GM21390 (cell line): ENCODE measurements around the gene GNAO1.

Experiments
- ATAC-seq: cut with Tn5 transposase; IDR thresholded peaks from one replicate; pipeline ENCODE4 v1.9.1; 2021; ENCODE audit not compliant: unreplicated experiment

GNAO1 gene

DNA sequence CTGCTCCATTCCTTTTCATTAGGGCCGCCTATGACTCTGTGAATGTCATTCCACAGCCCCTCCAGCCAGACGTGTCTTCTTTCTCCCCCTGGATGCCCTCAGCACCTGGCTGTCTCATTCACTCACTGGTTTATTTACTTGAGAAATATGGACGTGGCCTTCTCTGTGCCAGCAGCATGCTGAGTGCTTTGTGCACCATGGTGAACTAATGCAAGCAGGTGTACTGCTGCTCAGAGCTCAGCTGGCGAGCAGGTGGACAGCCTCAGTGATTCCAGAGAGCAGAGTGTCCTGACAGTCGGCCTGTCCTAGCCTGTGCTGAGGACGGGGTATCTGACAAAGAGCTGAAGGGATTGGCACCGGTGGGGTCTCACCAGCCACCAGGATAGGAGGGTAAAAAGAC lies 96.7 kb downstream of the GNAO1 start:
- no peak for ATAC-seq

DNA sequence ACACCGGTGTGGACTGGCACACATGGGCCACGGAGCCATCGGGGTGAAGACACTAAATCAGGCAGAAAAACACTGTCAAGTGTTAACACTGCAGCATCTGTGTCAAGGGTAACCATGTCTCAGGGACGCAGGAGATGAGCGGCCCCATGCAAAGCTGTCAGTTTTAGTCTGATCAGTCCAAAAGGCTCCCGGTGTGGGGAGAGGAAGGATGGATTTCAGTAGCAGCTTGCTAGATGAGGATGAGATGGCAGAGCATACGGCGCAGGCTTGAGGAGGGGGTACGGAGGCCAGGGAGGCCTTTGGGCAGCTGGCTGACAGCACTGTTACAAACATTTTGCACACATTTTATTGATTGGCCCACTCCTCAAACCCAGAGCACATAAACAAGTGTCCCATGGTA lies 98.1 kb downstream of the GNAO1 start:
- no peak for ATAC-seq

DNA sequence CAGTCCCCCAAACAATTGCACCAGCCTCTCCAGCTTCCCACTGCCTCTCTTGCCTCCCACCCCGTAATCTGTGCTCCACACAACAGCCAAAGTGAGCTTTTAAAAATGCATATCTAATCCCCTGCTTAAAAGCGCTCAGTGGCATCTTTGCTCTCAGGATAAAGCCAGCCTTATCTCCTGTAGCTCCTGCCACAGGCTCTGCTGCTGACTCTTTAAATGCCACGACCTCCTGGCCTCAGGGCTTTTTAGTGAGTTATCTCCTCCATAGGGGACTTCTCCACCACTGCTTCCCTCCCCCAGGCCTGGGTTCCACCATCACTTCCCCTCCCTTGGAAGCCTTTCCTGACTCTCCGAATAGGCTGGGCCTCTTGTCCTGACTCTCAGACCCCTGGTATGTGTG lies 98.6 kb downstream of the GNAO1 start:
- no peak for ATAC-seq

DNA sequence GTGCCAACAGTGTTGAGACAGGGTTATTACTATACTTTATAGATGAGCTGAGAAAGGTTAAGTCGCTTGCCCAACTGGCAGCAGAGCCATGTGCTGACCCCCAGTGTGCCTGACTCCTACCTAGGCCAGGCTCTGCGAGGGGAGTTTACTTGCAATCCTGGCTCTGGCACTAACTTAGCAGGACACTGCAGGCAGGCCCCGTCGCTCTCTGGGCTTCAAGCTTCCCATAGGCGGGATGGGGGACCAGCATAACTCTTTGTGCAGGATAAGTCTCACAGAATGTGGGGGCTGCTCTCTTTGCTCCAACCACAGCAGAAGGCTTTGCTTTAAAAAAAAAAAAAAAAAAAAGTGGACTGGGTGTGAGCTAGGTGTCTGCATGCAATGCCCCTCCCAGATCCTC lies 102.7 kb downstream of the GNAO1 start:
- ATAC-seq: no peak

DNA sequence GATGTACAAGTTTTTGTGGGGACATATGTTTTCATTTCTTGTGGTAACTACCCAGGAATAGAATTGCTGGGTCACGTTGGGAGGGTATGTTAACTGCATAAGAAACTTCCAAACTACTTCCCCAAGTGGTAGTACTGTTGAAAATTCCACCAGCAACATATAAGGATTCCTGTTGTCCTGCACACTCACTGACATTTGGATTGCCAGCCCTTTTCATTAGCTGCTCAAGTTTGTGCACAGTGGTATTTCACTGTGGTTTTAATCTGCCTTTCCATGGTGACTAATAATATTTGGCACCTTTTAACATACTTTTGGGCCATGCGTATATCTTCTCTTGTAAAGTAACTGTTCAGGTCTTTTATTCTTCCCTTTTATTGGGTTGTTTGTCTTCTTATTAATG lies 103.3 kb downstream of the GNAO1 start:
- ATAC-seq: no peak

DNA sequence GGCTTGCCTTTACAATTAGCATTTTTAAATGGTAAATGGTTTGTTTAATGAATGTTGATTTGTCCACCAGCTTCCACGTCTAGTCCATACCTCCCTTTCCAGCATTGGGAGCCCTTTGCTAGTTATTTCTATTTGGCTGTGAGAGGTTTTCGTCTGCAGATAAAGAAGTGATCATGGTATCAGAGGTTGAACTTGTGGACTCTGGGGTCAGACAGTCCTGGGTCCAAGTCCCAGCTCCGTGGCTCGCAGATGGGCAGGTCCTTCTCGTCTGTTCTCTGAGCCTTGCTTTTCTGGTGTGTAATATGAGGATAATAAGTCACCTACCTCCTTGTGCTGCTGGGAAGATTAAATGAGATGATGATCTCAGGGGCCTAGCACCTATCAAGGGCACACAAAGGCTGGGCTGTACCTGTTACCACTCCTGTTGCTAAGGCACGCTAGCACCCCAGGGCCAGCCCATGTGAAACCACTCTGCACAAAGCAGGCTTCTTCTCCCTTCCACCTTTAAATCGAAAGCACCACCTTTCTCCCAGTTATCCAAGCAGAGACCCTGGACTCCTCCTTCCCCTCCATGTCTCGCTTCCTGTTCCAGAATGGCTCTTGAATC lies 103.9 kb downstream of the GNAO1 start:
- no peak for ATAC-seq

DNA sequence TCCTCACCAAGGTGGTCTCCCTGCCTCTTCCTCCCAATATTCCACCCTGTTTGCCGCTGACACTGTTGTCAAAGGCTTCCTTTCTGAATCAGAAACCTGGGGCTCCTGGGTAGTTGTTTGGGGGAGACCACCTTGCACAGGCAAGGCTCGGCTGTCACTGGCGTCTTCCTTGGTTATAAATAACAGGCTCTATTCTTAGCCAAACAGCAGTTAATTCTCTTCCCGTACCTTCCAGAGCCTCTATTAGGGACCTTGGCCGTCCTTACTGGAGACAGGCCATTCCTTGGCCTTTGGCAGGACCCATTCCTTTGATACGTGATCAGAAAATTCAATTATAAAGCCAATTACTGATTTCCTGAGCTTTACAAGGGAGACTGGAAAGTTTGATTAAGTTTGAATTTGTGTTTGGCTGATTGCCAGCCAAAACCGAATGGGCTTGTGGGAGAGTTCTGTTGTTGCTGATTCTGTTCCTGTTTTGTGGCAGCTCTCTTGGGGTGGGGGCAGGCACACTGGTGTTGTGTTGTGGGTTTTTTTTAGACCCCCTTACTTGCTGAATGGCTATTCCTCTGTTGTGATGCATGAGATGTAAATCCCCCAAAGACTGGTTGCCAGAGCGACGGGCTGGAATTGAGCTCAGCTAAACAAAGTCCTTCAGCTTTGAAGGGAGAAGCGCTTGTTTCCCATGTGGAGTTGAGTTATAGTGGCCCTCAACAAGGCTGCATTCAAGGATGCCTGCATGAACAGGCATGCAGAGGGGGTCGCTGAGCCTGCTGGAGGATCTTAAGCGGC lies 104.6 kb downstream of the GNAO1 start:
- no peak for ATAC-seq

DNA sequence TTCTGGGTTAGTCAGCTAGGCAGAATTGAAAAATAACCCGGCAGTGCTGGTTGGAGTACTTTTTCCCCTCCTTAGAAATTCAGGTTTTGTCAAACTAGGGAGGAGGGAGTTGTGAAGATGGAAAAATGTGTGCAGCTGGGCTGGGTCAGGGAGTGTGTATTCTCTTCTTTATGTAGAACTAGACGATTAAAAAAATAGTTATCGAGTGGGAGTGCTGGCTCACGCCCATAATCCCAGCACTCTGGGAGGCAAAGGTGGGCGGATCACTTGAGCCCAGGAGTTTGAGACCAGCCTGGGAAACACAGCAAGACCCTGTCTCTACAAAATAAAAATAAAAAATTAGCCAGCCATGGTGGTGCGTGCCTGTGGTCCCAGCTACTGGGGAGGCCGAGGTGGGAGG lies 106.4 kb downstream of the GNAO1 start:
- no peak for ATAC-seq

DNA sequence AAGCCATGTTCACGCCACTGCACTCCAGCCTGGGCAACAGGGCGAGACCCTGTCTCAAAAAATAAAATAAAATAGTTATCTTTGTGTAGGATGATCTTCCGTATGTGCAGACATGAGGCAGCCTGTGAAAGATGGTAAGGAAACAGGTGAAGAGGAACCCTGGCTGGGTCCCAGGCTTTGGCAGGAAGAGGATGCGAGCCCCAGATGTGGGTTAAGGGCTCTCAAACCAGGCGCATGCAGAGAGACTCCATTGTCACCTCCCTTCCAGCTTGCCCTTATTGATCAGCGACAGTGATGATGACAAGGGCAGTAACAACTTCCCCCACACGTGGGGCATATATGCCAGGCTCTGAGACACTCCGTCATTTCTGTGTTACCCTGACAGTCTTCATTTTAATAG lies 106.8 kb downstream of the GNAO1 start:
- no peak for ATAC-seq

DNA sequence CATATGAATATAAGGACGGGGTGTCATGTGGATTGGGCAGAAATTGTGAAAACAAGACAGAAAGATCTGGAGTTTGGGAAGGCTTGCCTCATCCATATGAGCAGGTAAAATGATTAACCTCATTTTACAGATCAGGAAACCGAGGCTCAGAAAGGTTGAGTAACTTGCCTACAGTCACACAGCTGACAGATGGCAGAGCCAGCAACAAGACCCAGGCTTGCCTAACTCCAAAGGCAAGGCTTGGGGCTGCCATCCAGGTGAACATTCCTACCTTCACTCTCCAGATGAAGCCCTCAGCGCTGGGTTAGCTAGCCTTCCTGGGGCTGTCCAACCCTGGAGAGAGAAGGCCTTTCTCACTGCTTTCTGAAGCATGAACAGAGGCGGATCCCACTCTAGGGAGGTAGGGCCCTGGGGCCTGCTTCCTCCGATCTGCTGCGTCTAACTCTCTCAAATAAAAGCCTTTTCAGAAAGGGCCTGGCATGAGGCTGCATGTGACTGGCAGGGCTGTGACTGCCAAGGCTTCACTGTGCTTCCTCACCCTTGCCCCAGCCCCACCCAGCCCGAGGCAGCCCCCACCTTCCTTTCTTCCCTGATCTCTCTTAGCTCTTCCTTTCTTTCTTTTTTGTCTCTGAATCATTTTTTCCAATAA lies 107.8 kb downstream of the GNAO1 start:
- no peak for ATAC-seq

DNA sequence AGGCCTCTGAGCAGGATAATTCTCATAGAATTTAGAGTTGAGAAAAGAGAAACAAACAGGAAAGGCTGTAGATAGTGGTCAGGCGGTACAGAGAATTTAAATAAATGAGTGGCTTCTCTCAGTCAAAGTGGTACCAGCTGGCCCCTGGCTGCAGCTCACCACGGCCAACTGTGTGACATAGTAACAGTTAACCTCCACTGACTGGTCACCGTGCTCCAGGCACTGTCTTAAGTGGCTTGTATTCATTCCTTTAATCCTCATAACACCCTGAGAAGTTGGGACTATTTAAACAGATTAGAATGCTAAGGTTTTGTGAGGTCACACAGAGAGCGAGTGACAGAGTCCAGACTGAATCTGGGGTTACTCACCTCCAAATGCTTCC lies 108.9 kb downstream of the GNAO1 start:
- ATAC-seq: no peak

DNA sequence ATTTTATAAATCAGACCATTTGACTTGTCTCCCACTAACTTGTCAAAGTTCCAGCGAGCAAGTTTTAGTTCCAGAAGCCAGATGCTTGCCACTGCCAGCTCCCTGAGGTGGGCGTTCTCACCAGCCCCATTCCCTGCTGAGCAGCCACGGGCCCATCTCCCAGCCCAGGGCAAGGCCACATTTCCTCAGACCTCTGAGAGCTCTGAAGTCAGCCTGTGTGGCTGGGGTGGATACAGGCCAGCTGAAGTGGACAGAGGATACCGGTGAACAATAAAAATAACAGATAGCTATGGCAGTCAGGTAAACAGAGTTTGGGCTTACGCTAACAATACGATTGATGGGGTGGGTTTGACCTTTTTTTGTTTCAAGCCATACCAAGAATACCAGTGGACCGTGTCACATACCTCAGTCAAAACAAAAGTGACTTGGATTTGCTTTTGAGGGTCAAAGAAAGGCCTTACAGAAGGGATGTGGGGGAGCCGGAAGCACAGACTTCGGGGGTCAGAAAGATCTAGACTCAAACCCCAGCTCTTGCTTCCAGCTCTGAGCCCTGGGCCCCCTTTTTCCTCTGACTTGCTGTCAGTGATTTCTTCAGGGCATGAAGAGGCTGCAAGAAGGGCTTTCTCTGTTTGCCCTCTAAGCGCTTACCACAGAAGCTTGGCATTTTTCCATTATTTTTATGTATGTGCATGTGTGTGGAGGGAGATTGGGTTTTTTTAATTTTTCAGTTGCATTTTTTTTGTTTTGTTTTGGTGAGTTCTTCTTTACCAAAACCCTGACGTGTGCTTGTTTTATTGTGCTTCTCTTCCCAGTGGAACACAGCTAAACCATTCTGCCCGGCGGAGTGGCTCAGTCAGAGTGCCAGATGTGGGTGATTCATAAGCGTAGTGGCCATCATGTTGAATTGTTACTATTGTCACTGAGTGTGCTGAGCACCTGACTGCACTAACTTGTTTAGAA lies 109.9 kb downstream of the GNAO1 start:
- no peak for ATAC-seq

DNA sequence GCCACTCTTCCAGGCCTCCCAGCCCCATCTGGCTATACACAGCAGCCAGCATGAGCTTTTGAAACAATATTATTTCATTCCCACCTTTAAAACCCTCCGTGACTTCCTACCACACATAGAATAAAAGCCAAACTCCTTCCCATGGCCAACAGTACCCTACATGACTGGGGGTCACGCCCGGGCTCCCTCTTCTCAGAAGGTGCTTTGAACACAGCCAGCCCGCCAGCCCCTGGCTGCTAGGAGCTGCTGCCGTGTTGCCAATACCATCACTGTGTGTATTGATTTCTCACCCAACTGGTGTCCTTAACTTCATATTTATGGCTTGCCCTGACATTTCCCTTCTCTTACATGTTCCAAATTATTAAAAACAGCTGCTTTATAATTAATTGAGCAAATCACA lies 111.2 kb downstream of the GNAO1 start:
- no peak for ATAC-seq

DNA sequence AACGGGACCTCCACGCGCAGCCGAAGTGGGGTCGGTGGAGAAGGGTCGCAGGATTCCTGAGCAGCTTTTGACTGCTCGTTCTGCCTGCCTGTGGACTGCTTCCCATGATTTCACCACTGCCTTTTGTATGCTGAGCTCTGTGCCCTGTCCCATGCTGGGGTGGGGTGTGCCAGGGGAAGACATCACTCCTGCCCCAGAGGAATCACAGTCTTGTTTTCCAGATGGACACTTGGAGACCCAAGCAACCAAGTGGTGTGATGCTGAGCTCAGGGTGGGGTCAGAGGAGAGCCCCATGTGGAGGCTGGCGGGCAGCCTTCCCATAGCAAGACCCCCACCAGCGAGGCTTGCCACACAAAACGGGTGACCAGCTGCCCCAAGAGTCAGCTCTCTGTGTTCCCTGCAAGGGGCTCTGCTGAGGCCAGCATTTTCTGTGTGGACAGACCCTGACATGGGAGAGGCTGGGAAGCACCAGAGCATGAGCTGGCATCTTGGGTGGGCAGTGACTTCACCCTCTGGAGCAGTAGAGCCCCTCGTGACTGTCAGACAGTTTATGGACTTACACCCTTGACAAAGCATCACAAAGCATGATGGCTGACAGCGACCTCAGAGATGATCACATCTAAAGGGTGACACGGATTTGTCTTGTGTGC lies 111.9 kb downstream of the GNAO1 start:
- no peak for ATAC-seq

DNA sequence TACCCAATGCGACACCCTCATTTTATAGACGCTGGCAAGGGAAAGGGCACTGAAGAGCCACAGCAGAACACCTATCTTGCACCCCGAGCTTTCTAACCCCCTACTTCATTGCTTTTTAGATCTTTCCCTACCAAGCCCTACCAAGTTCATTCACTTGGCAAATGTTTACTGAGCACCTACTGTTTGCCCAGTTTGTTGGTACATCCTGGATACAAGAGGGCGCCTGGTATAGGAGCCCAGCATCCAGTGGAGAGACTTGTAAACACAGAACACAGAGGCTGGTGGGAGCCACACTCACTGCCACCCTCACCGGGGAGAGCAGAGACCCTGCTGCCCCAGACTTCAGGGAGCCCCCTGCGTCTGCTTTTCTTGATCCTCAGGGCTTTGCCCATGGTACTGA lies 112.6 kb downstream of the GNAO1 start:
- ATAC-seq: no peak

DNA sequence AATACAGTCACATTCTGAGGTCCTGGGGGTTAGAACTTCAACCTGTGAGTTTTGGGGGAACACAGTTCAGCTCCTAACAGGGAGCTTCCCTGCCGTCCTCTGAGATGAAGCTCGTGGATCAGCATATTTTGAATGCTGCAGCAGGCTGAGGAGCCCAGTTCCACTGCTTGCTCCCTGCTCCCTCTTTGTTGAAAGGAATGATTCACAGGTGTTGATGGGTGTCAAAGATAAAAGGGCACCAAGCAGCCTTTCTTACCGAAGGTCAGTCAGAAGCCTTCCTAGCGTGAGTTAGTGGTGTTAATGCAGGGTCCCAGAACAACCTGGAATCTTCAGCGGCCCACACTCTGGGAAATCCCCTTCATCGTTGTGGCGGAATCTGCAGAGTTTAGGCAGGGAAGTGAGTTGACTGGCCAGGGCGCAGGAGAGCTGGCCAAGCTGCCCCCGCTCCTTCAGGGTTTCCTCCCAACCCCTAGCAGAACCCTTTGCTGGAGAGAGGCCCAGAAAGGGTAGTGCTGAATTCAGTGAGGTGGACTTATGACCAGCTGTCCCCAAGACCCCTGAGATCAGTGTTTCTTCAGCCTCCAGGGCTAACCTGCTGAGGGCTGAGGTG lies 114.8 kb downstream of the GNAO1 start:
- no peak for ATAC-seq

DNA sequence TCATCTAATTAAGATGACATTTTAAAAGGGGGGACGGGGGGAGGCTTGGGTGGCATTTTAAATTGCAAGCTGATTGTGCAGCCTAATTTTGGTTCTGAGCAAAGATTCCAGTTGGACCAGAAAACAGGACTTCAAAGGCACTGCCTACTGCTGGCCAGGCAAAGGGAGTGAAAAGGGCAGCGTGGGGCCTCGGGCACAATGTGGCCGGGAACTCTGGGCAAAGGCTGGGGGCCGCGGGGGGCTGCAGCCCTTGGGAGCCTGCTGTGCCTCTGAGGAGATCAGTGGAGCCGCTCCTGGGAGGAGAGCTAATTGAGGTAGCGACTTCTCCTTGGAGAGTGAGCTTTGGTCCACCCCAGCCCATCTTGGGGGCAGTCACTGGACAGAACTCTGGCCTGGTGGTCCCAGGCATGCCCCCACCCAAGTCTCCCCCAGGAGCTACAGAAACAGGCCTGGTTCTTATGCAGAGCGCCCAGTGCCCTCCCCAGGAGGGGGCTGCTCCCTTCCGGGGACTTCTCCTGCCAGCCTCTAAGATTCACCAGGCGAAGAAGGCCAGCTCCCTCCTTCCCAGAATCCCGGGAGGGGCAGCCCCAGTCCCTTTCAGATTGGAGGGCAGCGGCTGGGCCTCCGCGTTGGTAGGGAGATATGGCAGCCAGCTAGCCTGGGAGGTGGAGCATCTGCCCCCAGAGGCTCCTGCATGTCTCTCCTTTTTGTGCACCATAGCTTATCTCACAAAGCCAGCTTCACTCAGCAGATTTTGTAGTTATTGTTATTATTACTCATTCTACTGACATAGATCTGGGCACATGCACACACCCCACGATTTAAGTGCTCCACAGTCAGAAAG lies 115.6 kb downstream of the GNAO1 start:
- ATAC-seq: no peak

DNA sequence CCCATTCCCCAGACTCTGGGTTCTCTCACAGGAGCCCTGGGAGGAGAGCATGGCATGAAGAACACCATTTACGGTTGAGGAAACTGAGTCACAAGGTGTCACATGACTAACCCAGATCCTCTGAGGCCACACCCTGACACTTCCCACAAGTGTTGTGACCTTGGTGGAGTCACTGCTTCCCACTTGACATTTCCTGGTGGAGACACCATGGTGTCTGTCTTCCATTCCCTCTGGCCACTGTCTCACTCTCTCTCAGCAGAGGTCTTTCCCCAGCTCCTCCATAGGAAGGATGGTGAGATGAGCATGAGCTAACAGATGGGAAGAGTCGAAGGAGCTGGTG lies 116.2 kb downstream of the GNAO1 start:
- ATAC-seq: no peak

DNA sequence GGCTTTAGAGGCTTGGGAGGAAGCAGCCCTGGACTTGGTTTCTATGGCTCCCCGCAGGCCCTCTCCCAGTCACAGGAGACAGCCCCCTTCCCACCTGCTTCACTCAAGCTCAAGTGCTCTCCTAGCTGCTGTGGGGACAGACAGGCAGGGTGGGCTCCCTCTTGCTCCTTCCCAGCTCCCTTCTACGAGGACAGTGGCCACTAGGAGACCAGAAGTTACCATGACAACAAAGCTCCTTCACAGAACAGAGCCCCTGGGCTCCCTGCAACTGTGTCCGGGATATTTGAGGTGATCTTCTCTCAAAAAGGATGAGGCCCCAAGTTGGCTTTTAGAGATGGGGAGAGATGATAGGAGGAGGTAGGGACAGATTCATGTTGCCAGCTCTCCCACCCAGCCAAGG lies 117.7 kb downstream of the GNAO1 start:
- ATAC-seq: no peak

DNA sequence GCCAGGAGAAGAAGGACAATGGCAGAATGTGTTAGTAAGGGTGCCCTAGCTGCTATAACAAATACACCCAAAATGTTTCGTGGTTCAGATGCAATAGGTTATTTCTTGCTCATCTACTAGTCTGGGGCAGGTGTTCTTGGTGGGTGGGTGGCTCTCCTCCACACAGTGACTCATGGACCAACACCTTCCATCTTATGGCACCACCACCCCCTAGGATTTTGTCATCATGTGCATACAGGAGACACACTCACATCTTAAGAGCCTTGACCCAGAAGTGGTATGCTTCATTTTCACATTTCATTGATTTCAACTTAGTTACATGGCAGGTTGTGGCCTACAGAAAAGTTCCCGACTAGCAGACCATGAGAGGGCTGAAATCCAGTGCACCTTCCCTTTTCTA lies 119.4 kb downstream of the GNAO1 start:
- ATAC-seq: no peak
